COLO668 (cell line): ENCODE results near the gene PDGFD.

Source experiments
- DNase-seq: peaks from one replicate; lab custom pipeline; 2025; ENCODE audit not compliant: unreplicated experiment; lab: John Stamatoyannopoulos, UW

PDGFD gene

GRCh38 chr11:103963648-103964047 is 200.3 kb downstream of the PDGFD start:
- no peak for DNase-seq

GRCh38 chr11:103961010-103961409 is 202.9 kb downstream of the PDGFD start:
- DNase-seq, result no peak

DNA sequence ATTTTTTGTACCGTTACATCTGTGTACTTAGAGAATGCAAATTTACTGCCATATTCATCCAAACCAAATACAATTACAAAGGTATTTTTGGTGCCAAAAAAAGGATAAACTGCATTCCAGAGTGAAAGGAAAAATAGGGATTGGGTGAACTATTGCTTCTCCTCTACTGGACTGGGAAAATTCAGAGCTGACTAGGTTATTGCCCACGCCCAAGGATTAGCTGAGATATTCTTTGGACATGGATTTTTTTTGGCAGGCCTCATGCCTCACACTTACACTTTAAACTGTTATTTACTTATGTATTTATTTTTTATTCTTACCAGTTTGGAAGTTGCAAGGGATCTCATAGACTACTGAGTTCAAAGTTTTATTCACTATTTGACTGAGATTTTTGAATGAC is 203.8 kb downstream of the PDGFD start:
- no peak for DNase-seq

DNA sequence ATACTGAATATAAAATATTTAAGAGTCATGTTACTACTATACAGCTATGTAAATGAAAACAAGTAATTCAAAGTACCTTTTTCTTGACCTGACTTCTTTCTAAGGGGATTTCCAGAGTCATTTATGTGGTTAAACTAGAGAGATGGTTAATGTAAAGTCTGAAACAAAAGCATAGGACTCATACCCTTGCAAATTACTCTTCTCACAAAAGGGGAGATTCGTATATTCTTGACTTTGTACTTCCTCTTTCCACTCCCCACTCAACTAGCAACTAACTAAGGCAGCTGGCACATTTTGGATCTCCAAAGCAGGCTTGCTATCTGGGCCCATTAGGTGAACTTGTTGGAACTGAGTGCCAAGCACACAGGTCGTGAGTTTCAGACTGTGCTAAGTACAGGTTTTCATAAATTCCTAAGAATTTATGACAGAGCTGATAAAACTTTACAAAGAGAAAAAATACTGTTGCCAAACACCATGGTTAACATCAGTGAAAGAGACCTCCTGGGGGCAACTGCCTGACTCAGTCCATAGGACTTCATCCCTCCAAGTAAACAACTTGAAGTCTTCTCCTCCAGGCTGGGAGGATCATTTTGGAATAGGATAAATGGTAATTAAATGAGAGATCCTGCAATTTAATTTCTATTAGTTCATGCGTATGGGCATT is 204.5 kb downstream of the PDGFD start:
- no peak for DNase-seq

- DNase-seq, result no peak
These were observed 205.3 kb downstream of the PDGFD start for GRCh38 chr11:103958475-103959215.

GRCh38 chr11:103953797-103954486 is 210.0 kb downstream of the PDGFD start:
- DNase-seq, result no peak

DNA sequence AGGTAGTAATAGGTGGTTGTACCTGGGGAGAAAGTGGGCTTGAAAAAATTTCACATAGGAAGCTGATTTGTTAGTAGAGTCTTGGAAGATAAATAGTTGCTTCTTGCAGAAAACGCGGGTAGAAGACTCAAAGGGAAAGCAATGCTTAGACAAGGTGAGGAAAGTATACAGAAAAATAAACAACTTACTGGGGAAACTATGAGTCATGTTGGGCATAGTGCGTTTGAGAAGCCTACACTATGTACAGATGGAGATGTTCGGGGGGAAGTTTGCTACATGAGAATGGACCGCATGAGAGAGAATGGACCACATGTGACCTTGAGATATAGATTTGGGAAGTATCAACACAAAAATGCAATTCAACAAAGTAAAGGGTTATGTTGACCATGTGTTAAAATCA is 214.2 kb downstream of the PDGFD start:
- no peak for DNase-seq

GRCh38 chr11:103948187-103948763 is 215.7 kb downstream of the PDGFD start:
- DNase-seq, result no peak

- no peak for DNase-seq
These were observed 216.4 kb downstream of the PDGFD start for GRCh38 chr11:103947546-103947919.

- no peak for DNase-seq
These were observed 217.0 kb downstream of the PDGFD start for GRCh38 chr11:103946793-103947545.

GRCh38 chr11:103944251-103944940 is 219.6 kb downstream of the PDGFD start:
- DNase-seq, result no peak

- no peak for DNase-seq
These were observed 221.3 kb downstream of the PDGFD start for GRCh38 chr11:103942646-103943045.

- DNase-seq, result no peak
These were observed 223.4 kb downstream of the PDGFD start for GRCh38 chr11:103940551-103940950.

DNA sequence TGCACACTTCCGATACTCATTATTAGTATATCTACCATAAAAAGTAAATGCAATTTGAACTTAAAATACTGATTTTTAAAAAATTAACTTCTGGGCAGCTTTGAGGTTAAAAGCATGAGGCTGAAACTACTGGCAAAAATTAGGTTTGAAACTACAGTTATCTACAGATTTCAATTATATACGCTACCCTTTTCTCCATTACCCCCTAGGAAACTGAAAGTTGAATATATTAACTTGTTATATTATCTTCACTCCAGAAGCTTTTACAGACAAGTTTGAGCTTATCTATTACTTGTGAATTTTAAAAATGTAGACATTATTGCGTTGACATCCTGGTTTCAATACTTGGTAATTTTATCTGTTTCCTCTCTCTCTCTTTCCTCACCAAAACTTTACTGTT is 224.3 kb downstream of the PDGFD start:
- no peak for DNase-seq

- DNase-seq, result no peak
These were observed 227.9 kb downstream of the PDGFD start for GRCh38 chr11:103936059-103936458.

DNA sequence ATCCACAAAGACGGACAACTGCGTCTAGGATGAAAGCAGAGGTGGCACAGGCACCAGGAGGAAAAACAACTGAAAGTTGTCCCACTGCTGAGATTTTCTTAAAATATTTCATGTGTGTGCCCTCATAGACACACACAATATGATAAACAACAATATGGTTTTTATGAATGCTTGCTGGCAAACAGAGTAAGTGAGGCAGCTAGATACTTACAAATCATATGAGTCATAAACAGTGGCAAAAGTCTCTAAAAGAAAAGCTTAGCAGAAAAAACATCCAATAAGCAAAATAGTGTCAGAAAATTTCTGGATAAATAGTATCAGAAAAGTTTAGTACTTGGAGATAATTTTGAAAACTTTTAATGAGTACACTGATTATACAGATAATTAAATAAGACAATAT is 228.7 kb downstream of the PDGFD start:
- no peak for DNase-seq

- DNase-seq, result no peak
These were observed 234.6 kb downstream of the PDGFD start for GRCh38 chr11:103929170-103929903.

DNA sequence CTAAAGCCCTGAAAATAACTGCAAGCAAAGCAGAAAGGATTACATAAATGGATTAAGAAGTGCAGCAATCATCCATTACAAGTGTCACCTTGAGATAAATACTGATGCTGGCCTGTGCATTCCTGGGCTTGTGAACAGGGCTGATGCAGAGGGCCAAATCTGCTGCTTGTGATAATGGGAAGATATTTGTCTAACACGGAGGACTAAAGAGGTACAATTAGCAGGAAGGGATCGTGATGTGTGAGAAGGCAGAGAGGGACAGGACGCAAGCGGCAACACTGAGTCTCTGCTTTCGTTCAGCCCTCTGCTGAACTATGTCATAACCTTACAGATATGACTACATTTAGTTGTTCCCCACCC is 235.2 kb downstream of the PDGFD start:
- no peak for DNase-seq

DNA sequence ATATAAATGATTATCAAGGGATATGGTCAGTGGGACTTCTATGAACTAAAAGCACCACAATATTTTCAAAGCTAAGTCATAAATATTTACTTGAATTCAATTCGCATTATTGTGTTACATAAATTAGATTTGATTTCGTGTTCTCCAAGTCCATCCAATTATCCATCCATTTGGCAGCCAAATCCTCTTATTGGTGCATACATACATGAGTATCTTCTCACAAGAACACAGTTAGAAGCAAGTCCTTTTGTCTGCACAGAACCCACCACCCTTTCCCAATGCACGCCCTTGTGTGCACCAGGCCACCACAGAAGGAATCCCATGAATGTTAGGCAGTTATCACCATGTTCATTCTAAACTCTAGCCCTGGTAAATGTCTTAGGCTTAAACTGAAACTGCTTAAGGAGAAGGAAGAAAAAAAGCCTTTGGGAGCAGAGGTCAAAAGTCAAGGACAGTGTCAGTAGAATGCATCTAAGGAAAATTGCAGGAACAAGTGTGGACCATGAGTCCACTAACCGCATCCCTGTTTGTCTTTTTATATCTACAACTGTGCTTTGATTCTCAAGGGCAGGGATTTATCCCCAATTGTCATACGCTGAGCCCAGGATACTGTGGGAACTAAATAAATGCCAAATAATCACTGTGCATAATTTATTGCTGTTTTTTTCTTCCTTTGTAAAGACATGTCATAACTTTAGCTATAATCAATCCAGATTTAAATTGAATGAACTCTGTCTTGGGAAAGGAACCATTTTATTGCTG is 235.7 kb downstream of the PDGFD start:
- DNase-seq, result no peak
